Left colon (tissue), 2 donors: Measurements from ENCODE around the gene TSPO. TPM values are rescaled to one million over a fixed set of nuclear protein-coding genes. Genes with fewer than 3 reads are reported as not detected.

Source experiments
- ATAC-seq: fragments of 200-7000 bp; cut with Tn5 transposase; one replicate; pipeline ENCODE4 v1.9.1; 2020; ENCODE audit warnings: mild to moderate bottlenecking, moderate library complexity
- DNase-seq, 2 donors: peaks; one replicate each; pipeline ENCODE4 v3.0.0-alpha.2; 2020
- intact Hi-C, 2 donors: fragments of 100-400 bp; cut with DNase I in 1 of 2; cut with micrococcal nuclease in 1 of 2; formaldehyde crosslinking; loops; one replicate each; pipeline versions ENCODE4 v1.11.2 to v1.14.0; 2022; cut with DNase I, micrococcal nuclease
- total RNA-seq, 2 donors: library from RNA; stranded (reverse); fragmentation: NEBNext Ultra II Directional; extraction: Animal tissue kit (Norgen Biotek cat#: 25700); gene quantifications; one replicate each; pipeline ENCODE4 v1.2.1, GENCODE V29; 2021
- donor health status: DM: no; HTN: no; CAD: no.
- donor health status: DM: yes; HTN: yes; CAD: no.

Gene TSPO
- total RNA-seq, 2 donors from 2014 or later = 250 to 259 TPM

DNA sequence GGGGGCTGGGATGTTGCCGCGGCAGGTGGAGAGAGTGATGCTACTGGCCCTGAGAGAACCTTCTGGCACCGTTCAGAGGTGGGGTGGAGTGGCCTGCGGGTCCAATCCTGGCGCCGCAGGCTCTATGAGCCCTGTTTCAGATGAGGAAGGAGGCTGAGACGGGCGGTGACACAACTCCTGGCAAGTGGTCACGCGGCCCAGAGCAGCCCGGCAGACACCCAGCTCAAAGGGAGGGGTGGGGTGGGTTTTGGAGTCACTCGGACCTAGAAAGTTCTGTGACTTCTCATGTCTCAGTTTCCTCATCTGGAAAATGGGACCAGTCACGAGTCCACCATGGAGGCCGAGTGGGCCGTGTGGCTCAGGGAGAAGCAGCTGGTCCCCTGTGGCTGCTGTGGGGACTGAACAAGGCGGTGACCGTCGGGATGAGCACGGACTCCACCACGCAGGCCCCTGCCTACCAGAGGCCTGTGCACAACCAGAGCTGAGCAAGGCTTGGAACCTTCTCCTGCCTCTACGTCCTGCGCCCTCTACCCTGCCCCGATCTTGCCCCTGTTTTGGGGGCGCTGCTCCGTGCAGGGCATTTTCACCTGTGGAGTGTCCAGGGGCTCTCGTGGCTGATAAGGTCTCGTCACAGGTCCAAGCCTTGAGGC, 3.7 kb downstream of the TSPO start:
- intact Hi-C loops = no loop called here
- no peak for ATAC-seq

DNA sequence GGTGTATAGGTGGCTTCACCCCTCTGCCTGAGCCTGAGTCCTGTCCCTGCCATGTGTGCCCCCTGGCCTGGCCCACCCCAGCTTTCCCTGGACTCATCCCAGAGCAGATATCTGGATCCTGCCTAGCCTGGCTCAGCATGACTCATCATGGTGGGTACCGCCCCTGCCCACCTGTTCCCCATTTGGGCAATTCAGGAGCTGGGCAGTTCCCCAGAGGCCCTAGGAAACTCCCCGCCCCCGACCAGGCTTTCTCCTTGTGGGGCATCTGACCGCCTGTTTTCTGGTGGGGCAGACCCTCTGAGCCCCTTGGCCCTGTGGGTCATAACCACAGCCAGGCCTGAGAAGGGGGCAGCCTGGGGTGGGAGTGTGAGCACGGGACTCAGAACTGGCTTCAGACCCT, 4.4 kb downstream of the TSPO start:
- DNase-seq (no peak), ATAC-seq (no peak)
- intact Hi-C loops = no loop called here

More for the DNA sequence above, 3.7 kb downstream of the TSPO start:
- no peak for DNase-seq

DNA sequence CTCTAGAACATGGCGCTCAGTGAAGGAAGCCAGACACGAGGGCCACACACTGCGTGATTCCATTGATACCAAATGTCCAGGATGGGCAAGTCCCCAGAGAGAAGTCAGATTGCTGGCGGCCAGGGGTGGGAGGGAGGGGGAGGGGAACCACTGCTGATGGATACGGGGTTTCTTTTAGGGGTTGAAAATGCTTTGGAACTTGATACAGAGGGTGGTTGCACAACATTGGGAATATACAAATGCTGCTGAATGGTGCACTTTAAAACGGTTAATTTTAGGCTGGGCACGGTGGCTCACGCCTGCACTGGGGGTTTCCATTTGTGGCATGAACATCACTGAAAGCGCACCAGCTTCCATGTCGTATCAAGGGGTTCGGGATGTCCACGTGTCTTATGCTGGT, 5.1 kb downstream of the TSPO start:
- ATAC-seq (no peak), DNase-seq (no peak)
- intact Hi-C loops = no loop called here

DNA sequence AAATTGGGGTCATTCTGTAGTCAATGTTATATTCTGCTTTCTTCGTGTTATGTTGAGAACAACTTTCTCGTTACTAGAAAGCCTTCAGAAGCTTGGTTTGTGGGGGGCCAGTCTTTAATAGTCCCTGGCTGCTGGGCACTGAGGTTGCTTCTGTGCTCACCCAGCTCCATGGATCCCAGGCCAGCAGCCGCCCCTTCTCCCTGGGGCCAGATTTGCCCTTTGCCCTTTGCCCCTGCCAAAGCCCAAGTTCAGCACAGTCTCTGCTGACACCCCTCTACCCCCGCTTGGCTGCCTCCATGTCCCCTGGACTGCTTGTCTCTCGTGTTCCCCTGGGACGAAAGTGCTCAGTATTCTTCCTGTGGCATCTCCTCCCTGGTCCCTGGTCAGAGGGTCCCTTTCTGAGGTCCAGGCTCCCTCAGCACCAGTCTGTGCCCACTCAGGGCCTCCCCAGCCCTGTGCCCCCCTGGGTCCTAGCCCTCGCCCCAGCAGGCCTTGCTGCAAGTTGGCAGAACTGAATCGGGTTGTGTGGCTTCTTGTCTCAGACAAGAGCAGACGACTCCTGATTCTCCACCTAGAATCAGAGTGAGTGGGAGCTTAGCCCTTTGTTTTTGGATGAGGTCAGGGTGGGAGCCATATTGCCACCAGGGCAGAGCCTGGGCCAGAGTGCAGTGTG, 6.7 kb downstream of the TSPO start:
- no peak for ATAC-seq
- intact Hi-C loops = no loop called here
- DNase-seq = no peak

DNA sequence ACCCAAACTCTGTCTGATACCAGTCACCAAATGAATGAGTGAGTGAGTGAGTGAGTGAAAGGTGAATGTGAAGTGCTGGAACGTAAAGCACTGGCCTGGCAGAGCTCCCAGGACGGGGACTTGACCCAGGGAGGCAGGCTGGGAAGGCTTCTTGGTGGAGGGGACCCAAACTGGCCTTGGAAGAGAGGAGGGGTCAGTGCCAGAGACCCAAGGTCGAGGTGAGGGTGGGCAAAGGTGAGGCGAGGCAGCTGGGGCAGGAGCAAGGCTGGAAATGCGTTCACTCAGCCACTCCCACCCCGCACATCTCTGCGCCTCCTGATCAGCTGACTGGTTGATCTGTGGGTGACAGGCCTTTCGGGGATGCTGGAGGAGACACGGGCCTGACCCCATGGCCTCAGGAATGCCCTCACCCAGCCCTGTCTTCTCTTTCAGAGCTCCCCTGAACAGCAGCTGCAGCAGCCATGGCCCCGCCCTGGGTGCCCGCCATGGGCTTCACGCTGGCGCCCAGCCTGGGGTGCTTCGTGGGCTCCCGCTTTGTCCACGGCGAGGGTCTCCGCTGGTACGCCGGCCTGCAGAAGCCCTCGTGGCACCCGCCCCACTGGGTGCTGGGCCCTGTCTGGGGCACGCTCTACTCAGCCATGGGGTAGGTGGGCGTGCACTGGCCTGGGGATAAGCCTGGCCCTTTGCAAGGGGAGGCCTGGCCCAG, 7.6 kb downstream of the TSPO start:
- ATAC-seq (peak; percentile 11), DNase-seq (no peak)
- intact Hi-C loops = no loop called here

DNA sequence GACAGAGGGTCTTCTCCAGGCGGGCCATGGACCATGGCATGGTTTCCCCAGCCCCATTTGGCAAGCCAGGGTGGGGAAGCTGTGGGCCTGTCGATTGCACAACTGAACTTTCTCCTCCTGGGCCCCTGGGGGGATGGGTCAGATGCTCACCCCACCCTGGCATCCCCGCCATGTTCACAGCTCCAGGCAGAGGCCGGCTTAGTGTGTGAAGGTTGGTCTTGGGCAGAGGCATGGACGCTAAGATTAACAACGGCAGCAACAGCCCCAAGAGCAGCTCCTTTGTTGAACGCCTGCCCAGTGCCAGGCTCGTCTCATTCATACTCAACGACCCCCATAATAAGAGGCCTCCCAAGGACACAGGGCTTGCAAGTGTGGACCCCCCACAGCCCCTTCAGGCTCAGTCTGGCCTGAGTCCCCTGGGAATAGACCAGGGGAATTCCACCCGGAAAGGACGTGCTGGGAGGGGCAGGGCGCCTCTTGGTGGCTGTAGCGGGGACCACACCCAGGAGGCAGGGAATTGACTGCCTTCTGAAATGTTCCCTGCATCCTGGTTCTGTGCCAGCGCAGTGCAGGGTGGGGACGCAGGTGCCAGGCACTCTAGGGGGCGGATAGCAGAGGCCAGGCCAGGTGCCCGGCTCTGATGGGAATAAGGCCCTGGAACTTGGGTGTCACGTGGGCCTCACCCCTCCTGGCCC, 8.3 kb downstream of the TSPO start:
- intact Hi-C loops = no loop called here
- ATAC-seq (peak; percentile 75), DNase-seq (peak; percentile 93 to 94)

DNA sequence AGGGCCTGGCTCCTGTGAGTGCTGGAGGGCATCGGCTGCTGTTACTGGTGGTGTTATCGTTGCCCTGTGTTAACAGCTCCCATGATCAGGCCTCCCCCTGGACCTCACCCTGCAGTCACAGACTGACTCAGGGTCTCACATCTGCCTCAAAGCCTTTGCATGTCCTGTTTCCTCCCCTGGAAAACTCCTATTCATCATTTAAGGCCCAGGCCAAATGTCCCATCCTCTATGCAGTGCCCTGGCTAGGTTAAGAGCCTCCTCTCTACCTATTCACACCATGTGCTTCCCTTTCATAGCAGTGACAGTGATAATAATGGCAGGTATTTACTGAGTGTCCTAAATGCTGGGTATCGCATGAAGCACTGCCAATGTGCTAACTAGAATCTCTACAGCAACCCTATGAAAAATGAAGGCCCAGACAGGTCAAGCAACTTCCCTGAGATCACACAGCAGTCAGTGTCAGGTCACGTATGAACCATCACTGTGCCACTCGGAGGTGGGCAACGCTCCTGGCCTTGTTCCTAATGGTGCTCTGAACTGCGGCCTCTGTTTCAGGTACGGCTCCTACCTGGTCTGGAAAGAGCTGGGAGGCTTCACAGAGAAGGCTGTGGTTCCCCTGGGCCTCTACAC, 9.3 kb downstream of the TSPO start:
- ATAC-seq (no peak), DNase-seq (no peak)
- intact Hi-C loops = no loop called here

DNA sequence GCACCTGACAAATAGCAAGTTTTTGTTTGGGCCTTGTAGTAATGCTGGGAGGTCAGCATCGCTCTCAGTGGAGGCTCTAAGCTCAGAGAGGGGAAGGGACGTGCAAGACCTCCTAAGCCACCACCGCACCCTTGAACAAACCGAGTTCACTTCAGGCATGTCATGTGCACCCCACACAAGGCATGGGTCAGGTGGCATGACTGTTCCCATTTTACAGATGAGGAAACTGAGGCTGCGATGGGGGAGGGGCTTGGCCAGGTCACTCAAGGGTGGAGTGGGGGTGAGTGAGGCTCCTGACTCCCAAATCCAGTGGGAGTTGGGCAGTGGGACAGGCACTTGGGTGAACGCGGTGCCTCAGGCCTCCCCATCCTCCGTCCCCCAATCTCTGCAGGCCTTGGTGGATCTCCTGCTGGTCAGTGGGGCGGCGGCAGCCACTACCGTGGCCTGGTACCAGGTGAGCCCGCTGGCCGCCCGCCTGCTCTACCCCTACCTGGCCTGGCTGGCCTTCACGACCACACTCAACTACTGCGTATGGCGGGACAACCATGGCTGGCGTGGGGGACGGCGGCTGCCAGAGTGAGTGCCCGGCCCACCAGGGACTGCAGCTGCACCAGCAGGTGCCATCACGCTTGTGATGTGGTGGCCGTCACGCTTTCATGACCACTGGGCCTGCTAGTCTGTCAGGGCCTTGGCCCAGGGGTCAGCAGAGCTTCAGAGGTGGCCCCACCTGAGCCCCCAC, 11.2 kb downstream of the TSPO start:
- DNase-seq (no peak), ATAC-seq (no peak)
- intact Hi-C loops = no loop called here

DNA sequence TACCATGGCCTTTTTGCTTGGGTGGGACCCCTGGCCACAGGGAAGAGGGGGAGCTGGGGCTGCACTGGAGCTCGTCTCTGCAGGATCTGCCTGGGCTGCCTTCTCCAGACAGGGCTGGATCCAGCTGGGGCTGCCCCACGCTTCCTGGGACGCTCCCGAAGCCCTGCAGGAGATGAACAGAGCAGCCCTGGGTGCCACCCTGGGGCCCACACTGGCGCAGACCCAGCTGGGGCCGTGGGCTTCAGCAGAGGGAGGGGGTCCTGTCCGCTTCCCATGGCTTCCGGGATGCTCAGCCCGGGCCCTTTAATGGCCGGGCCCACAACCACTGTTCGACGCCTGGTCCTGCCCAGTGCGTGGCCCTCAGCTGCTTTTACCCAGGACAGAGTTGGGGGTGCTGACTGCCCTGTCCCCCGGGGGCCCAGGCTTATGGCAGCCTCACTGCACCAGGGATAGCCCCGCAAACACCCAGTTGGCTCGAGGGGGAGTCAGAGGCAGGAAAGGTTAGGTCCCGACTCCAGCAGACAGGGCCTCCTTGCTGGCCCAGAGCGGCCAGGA, 12.0 kb downstream of the TSPO start:
- intact Hi-C loops = no loop called here
- no peak for ATAC-seq
- no peak for DNase-seq

DNA sequence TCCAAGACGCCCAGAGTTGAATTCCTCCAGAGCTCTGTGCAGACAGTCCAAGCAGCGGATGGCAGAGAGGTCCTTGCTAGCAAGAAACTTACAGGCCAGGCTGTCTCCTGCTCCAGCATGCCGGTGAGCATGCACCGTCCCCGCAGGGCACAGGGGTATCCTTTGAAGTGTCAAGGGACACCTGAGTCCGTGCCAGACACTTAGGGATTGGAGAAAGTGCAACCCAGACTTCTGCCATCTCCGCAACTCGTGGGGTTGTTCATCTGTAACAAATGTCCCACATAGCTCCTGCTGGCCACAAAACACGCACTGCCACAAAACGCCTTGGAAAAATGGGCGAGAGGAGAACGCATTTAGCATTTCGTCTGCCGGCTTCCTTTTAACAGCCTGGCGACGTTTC, 13.3 kb downstream of the TSPO start:
- no peak for DNase-seq
- no peak for ATAC-seq
- intact Hi-C loops = no loop called here

DNA sequence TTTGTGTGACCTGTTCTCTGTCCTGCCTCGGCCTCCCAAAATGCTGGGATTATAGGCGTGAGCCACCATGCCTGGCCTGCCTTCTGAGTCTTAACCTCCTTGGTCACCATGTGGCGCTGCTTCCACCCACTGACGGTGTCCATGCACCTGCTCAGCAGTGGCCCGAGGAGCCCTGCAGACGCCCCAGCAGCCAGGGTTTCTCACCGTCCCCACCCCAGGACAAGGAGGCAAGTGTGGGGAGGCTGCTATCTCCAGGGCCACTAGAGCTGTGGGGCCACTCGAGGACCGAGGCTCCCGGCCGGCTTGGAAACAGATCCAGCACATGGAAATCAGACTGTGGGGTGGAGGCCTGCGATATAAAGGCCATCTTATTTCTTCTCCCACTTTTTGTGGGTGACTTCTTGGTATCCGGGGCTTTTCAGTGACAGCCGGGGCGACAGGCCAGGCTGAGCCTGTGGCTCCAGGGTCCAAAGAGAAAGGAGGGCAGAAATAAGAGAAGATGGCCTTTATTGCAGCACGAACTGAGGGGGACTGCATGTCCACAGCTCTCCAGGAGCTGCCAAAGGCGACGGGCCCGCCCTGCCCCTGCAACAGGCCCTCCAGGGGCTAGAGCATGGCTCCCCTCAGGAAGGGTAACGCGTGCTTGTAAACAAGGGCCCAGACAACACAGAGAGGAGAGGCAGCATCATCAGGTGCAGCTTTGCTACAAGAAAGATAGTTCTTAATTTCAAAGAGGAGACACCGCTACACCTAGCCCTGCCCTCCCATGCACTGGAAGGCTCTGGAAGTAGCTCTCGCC, 15.0 kb downstream of the TSPO start:
- ATAC-seq = no peak

DNA sequence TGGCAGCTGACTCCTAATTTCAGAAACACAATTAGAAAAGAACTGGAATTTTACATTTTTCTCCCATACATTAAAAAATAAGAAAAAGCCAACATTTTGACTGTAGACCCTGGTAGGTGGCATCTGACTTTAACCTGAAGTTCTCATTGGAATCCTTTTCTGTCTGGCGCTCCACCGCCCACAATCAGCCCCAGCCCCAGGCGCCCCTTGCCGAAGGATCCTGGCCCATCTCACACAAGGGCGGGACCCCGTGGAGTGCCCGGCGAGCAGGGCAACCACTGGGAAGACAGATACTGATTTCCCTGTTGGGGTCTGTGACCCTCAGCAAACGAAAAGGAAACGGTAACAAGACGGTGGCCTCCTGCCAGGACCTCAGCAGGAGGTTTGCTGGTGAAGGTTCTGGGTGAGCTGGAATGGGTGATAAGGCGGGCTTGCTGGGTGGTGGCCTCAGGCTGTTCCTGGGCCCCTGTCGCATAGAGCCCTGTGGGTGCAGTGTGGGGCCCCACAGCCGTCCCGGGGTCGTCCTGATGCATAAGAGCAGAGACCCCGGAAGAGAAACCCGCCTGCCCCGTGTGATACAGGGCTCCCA, 15.7 kb downstream of the TSPO start:
- intact Hi-C loops = no loop called here
- ATAC-seq (no peak), DNase-seq (no peak)

More for the DNA sequence above, 15.0 kb downstream of the TSPO start:
- intact Hi-C loops = no loop called here
- DNase-seq = no peak

DNA sequence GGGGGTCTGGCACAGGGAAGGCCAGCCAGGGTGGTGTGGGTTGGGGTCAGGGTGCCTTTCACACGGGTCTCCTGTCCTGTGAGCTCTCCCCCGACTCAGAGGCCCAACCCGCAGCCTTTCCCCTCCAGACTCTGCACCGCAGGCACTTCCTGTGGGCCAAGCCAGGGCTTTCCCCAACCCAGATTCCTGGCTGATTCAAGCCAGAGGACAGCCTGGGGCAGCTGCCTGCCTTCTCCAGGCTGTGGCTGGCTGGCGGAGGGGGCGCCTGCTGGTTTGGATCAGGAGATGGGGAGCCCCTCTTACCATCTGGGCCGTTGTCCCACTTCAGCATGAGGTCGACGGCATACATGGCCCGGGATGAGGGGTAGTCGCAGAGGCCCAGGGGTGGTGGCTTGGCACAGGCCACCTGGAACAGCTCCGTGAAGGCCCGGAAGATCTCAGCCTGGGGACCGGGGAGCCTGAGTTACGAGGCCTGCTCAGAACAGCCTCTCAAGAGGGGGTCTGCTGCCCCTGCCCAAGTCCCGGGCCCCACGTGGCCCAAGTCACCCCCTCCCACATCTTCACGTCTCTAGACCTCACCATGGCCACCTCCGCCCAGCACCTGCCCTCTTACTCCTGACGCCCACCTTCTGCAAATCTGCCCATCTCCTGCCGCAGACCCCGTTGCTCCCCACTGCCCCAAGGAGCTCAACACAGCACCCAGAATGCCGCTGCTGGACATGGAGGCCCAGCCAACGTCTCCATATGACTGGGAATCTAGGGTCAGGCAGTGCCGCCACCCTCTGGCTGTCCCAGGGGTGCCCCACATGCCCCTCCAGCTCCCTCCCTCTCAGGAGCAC, 17.3 kb downstream of the TSPO start:
- DNase-seq = no peak
- intact Hi-C loops = no loop called here
- ATAC-seq = no peak

DNA sequence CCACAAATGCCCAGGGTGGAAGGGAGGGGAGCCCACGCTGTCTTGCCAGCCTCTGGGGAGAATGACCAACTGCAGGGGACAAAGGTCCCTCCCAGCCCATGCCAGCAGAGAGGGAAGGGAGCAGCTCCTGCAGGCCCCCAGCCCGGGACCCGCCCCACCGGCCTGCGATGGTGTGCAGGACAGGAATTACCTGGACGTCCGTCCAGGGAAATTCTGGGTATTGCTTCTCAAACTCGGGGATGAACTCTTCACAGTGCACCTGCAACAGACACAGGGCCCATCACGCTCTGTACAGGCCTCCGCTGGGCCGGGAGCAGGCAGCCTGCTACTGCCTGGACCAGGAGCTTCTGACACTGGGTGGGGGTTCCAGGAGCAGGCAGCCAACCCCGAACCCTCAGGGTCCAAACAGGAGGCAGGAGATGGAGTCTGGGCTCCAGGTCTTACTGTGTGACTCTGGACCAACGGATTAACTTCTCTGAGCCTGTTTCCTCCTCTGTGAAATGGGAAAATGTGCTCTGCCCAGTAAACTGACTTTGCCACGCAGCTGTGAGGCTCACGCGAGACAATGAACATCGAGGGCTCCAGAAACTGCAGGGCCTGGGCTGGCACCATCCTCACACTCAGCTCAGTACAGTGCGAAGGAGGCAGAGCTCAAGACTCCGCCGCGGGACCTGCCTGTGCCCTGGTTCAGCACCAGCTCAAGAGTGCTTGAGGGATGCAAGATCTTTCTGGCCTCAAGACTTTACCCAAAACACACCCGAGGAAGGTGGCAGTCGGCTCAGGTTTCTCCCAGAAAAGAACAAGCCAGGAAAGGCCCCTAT, 18.2 kb downstream of the TSPO start:
- ATAC-seq (no peak), DNase-seq (no peak)
- intact Hi-C loops = no loop called here

DNA sequence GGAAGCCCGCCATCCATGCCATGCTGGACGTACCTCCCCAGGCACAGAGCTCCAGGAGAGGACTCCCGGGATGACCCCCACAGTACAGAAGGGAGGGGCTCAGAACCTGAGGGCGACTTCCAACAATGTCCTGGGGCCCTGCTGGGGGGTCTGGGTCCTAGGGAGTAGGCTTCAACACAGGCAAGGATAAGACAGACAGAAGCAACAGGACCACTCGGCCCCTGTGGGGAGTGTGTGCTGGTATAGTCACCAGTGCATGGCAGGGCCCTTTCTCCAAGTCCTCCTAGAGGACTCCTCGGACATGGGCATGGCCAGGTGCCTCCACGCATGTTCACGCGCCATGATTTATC, 18.7 kb downstream of the TSPO start:
- no peak for ATAC-seq
- intact Hi-C loops = no loop called here
- peak in 1 of 2 donors; percentile 5 for DNase-seq
